ENCODE results near the gene ATP6V0A4. TPM values are rescaled to one million over a fixed set of nuclear protein-coding genes. Genes with fewer than 3 reads are reported as not detected.

Gene ATP6V0A4
- polyA plus RNA-seq, 12 donors: 0.06 to 0.48 (median 0.24) TPM; not detected in 3

- DNase-seq: no peak
Measured at GRCh38 chr7:138662076-138662990, 135.7 kb downstream of the ATP6V0A4 start.

GRCh38 chr7:138661069-138661635 is 136.8 kb downstream of the ATP6V0A4 start:
- no peak for DNase-seq

GRCh38 chr7:138658889-138659288 is 139.1 kb downstream of the ATP6V0A4 start:
- DNase-seq: no peak

- DNase-seq: no peak
Measured at GRCh38 chr7:138657854-138658386, 140.1 kb downstream of the ATP6V0A4 start.

GRCh38 chr7:138656952-138657351 is 141.0 kb downstream of the ATP6V0A4 start:
- no peak for DNase-seq

Other genes with a start within 250 kb of the ATP6V0A4 start
- gene SVOPL, start 96.8 kb downstream of the ATP6V0A4 start, polyA plus RNA-seq (ENCODE audit: insufficient read length in 12 of 12): under 1 TPM in 2 of 12 donors, not detected in 10; 0.41 to 0.61 TPM
- under 1 TPM in 8 of 12 donors, not detected in 4; 0.03 to 0.30 (median 0.12) TPM for gene TMEM213, start 202 bp downstream of the ATP6V0A4 start, polyA plus RNA-seq (ENCODE audit: insufficient read length in 12 of 12)
- gene KIAA1549, start 183.2 kb upstream of the ATP6V0A4 start, polyA plus RNA-seq (ENCODE audit: insufficient read length in 12 of 12): 10 to 100 TPM in 6 of 12 donors, 1 to 10 TPM in 5, not detected in 1; 8.1 to 13.0 (median 10.8) TPM
- 10 to 100 TPM in 11 of 12 donors, not detected in 1; 12.4 to 23.8 (median 17.2) TPM for gene ZC3HAV1L, start 237.8 kb upstream of the ATP6V0A4 start, polyA plus RNA-seq (ENCODE audit: insufficient read length in 12 of 12)

Data from muscle of arm (tissue), 12 donors.